ENCODE measurements around the gene HACL1.

The HACL1 gene

GRCh38 chr3:15595955-15596354, 5.4 kb downstream of the HACL1 start (continued):
- no peak for TF ChIP-seq ZNF18 (tag by site-specific recombination; IDR thresholded peaks at IDR 0.05)
- no peak for TF ChIP-seq GLIS1 (tag by site-specific recombination; IDR thresholded peaks at IDR 0.05)

DNA sequence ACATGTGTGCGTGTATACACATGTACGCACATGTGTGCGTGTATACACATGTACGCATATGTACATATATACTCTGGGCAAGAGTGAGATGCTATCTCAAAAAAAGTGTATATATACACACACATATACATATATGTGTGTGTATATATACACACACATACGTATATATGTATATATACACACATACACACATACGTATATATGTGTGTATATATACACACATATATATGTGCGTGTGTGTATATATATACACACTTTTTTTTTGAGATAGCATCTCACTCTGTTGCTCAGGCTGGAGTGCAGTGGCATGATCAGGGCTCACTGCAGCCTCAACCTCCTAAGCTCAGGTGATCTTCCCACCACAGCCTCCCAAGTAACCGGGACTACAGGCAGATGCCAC, 8.4 kb downstream of the HACL1 start:
- H3K4me1 ChIP-seq (ENCODE audit: control insufficient read depth, insufficient read depth, low read length): no peaks in the 10 kb centered on the region
- POLR2A ChIA-PET: no interaction called here
- peaks cover 44 to 48% of the 10 kb centered on the region in 2 experiments for H3K36me3 ChIP-seq (ENCODE audit: control insufficient read depth in 2 of 2, insufficient read depth in 1 of 2, low read length in 2 of 2)
- no peaks in the 10 kb centered on the region for H3K9me3 ChIP-seq (ENCODE audit: control insufficient read depth, insufficient read depth, low read depth, low read length)
- no peak overlapping the region for H3K4me3 ChIP-seq (ENCODE audit: low read depth, low read length)
- no peak for TF ChIP-seq ZNF133 (tag by site-specific recombination; IDR thresholded peaks at IDR 0.05)
- no peak for TF ChIP-seq ZNF624 (tag by site-specific recombination; IDR thresholded peaks at IDR 0.05)
- TF ChIP-seq, protein P1, sequence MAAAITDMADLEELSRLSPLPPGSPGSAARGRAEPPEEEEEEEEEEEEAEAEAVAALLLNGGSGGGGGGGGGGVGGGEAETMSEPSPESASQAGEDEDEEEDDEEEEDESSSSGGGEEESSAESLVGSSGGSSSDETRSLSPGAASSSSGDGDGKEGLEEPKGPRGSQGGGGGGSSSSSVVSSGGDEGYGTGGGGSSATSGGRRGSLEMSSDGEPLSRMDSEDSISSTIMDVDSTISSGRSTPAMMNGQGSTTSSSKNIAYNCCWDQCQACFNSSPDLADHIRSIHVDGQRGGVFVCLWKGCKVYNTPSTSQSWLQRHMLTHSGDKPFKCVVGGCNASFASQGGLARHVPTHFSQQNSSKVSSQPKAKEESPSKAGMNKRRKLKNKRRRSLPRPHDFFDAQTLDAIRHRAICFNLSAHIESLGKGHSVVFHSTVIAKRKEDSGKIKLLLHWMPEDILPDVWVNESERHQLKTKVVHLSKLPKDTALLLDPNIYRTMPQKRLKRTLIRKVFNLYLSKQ (tag by site-specific recombination; IDR thresholded peaks at IDR 0.05; ENCODE audit: borderline replicate concordance): no peak
- TF ChIP-seq ZNF148 (tag by site-specific recombination; IDR thresholded peaks at IDR 0.05; ENCODE audit: borderline replicate concordance): no peak
- TF ChIP-seq, protein P2, sequence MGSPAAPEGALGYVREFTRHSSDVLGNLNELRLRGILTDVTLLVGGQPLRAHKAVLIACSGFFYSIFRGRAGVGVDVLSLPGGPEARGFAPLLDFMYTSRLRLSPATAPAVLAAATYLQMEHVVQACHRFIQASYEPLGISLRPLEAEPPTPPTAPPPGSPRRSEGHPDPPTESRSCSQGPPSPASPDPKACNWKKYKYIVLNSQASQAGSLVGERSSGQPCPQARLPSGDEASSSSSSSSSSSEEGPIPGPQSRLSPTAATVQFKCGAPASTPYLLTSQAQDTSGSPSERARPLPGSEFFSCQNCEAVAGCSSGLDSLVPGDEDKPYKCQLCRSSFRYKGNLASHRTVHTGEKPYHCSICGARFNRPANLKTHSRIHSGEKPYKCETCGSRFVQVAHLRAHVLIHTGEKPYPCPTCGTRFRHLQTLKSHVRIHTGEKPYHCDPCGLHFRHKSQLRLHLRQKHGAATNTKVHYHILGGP (tag by site-specific recombination; IDR thresholded peaks at IDR 0.05): no peak
- no peak for TF ChIP-seq ZNF544 (tag by site-specific recombination; IDR thresholded peaks at IDR 0.05)
- no peak for TF ChIP-seq PRDM4 (tag by site-specific recombination; IDR thresholded peaks at IDR 0.05)
- TF ChIP-seq SCRT1 (tag by site-specific recombination; IDR thresholded peaks at IDR 0.05; ENCODE audit: borderline replicate concordance): no peak
- TF ChIP-seq ZNF37A (tag by site-specific recombination; IDR thresholded peaks at IDR 0.05): no peak
- TF ChIP-seq ZNF548 (tag by site-specific recombination; IDR thresholded peaks at IDR 0.05): no peak
- no peak for TF ChIP-seq ZNF558 (tag by site-specific recombination; IDR thresholded peaks at IDR 0.05)
- TF ChIP-seq ZBTB20 (tag by site-specific recombination; IDR thresholded peaks at IDR 0.05): no peak
- no peak for TF ChIP-seq YY1 (tag by site-specific recombination; IDR thresholded peaks at IDR 0.05)
- TF ChIP-seq ZNF169 (tag by site-specific recombination; IDR thresholded peaks at IDR 0.05): no peak
- TF ChIP-seq ZNF223 (tag by site-specific recombination; IDR thresholded peaks at IDR 0.05): no peak
- no peak for TF ChIP-seq ZNF510 (tag by site-specific recombination; IDR thresholded peaks at IDR 0.05; ENCODE audit: insufficient replicate concordance)
- TF ChIP-seq ZEB2 (tag by site-specific recombination; IDR thresholded peaks at IDR 0.05): no peak
- TF ChIP-seq ZNF214 (tag by site-specific recombination; IDR thresholded peaks at IDR 0.05; ENCODE audit: borderline replicate concordance): no peak
- CTCF ChIA-PET: no interaction called here
- H3K27ac ChIP-seq (ENCODE audit: extremely low read depth, low read depth, low read length): no peak overlapping the region

Measured in HEK293 (cell line).